ENCODE data around the gene ADAT3.

ADAT3 gene

GRCh38 chr19:1905110-1905862 is at the start of gene ADAT3, which contains the start of gene SCAMP4:
Gene ADAT3, plus strand, starts transcription at chr19:1905399. Its CDS starts 6,649 bp downstream, at chr19:1912048.
Gene SCAMP4, plus strand, starts transcription at chr19:1905399. Its CDS starts 9,621 bp downstream, at chr19:1915020.
- DNase-seq, result peak; percentile 98

GRCh38 chr19:1855828-1856255 is 49.4 kb upstream of the ADAT3 start:
- peak; percentile 48 for DNase-seq

GRCh38 chr19:1856345-1856697 is 48.9 kb upstream of the ADAT3 start:
- peak; percentile 59 for DNase-seq

- DNase-seq, result peak; percentile 52
These were observed 48.2 kb upstream of the ADAT3 start for GRCh38 chr19:1856698-1857603.

GRCh38 chr19:1857648-1858326 is 47.4 kb upstream of the ADAT3 start:
- peak; percentile 20 for DNase-seq

- no peak for DNase-seq
These were observed 46.7 kb upstream of the ADAT3 start for GRCh38 chr19:1858412-1859081.

- DNase-seq, result no peak
These were observed 45.8 kb upstream of the ADAT3 start for GRCh38 chr19:1859331-1859781.

- DNase-seq, result peak; percentile 59
These were observed 45.0 kb upstream of the ADAT3 start for GRCh38 chr19:1860042-1860775.

GRCh38 chr19:1860821-1861598 is 44.2 kb upstream of the ADAT3 start:
- DNase-seq, result no peak

GRCh38 chr19:1861599-1862031 is 43.6 kb upstream of the ADAT3 start:
- DNase-seq, result no peak

- no peak for DNase-seq
These were observed 43.2 kb upstream of the ADAT3 start for GRCh38 chr19:1862068-1862423.

GRCh38 chr19:1862424-1863327 is 42.5 kb upstream of the ADAT3 start:
- DNase-seq, result no peak

- no peak for DNase-seq
These were observed 41.9 kb upstream of the ADAT3 start, which contains the start of gene KLF16 for GRCh38 chr19:1863328-1863637. Gene KLF16, minus strand, starts transcription at chr19:1863579. Its CDS starts 82 bp downstream, at chr19:1863497.

GRCh38 chr19:1863638-1864479 is 41.3 kb upstream of the ADAT3 start:
- peak; percentile 99 for DNase-seq

GRCh38 chr19:1864480-1865171 is 40.6 kb upstream of the ADAT3 start:
- no peak for DNase-seq

- no peak for DNase-seq
These were observed 39.8 kb upstream of the ADAT3 start for GRCh38 chr19:1865172-1866010.

GRCh38 chr19:1866693-1867348 is 38.4 kb upstream of the ADAT3 start:
- no peak for DNase-seq
